Smooth muscle cell (in vitro differentiated cells): ENCODE measurements around the gene OSM. TPM values are rescaled to one million over a fixed set of nuclear protein-coding genes. Genes with fewer than 3 reads are reported as not detected.
A peak's percentile ranks its signal among the peaks of the same experiment; 100 is the strongest.

ENCODE experiments used
- DNase-seq: peaks from one replicate; lab custom pipeline; 2025; ENCODE audit not compliant: unreplicated experiment; lab: John Stamatoyannopoulos, UW
- H2AFZ ChIP-seq: fragments of 200-600 bp; sonication (generic); 2 replicates; pipeline ENCODE4 v1.6.0; 2016; ENCODE audit warnings: antibody characterized with exemption, low read depth, mild to moderate bottlenecking
- H3F3A ChIP-seq: fragments of 200-600 bp; sonication (generic); 2 replicates; pipeline ENCODE4 v1.6.0; 2017; ENCODE audit warnings: antibody characterized with exemption, low read depth
- H3K27ac ChIP-seq: fragments of 200-600 bp; sonication (generic); 2 replicates; pipeline ENCODE4 v1.5.1; 2016; ENCODE audit warnings: low read depth, mild to moderate bottlenecking
- H3K27me3 ChIP-seq: fragments of 200-600 bp; sonication (generic); 2 replicates; pipeline ENCODE4 v1.6.1; 2016; ENCODE audit warnings: low read depth, mild to moderate bottlenecking
- H3K36me3 ChIP-seq: fragments of 200-600 bp; sonication (generic); 2 replicates; pipeline ENCODE4 v1.5.1; 2016; ENCODE audit warnings: low read depth
- H3K4me1 ChIP-seq: fragments of 200-600 bp; sonication (generic); 2 replicates; pipeline ENCODE4 v1.5.1; 2016; ENCODE audit warnings: low read depth
- H3K4me2 ChIP-seq: fragments of 200-600 bp; sonication (generic); 2 replicates; pipeline ENCODE4 v1.6.0; 2016; ENCODE audit warnings: mild to moderate bottlenecking
- H3K4me3 ChIP-seq: fragments of 200-600 bp; sonication (generic); 2 replicates; pipeline ENCODE4 v1.5.1; 2016; ENCODE audit warnings: mild to moderate bottlenecking
- H3K79me2 ChIP-seq: fragments of 200-600 bp; sonication (generic); 2 replicates; pipeline ENCODE4 v1.6.0; 2016; ENCODE audit warnings: low read depth, mild to moderate bottlenecking
- H3K9ac ChIP-seq: fragments of 200-600 bp; sonication (generic); 2 replicates; pipeline ENCODE4 v1.6.0; 2016; ENCODE audit warnings: low read depth
- H3K9me3 ChIP-seq: fragments of 200-600 bp; sonication (generic); replicated peaks from 2 replicates; pipeline ENCODE4 v1.5.1; 2016; ENCODE audit warnings: low read depth
- H4K20me1 ChIP-seq: fragments of 200-600 bp; sonication (generic); 2 replicates; pipeline ENCODE4 v1.6.0; 2016; ENCODE audit warnings: low read depth
- CTCF ChIP-seq: fragments of 200-600 bp; sonication (generic); IDR thresholded peaks from 2 replicates; pipeline ENCODE4 v1.5.1; 2017; ENCODE audit warnings: borderline replicate concordance, mild to moderate bottlenecking, antibody characterized with exemption; ENCODE audit not compliant: insufficient read depth, poor library complexity, severe bottlenecking
- WGBS: methylation state at CpG from one replicate; pipeline ENCODE4 v1.1.7; 2016; ENCODE audit warnings: low lambda C conversion rate; 5-methylcytosine and 5-hydroxymethylcytosine counted together
- polyA plus RNA-seq: library from polyadenylated mRNA; unstranded; fragments of >200 nt; fragmentation: Nextera tagmentation; extraction: Ambion mirVana; gene quantifications from 2 replicates; pipeline ENCODE4 v1.2.1, GENCODE V29; 2016
- total RNA-seq: library from RNA; depleted of rRNA; stranded (reverse); fragments of >200 nt; gene quantifications from 2 replicates; pipeline ENCODE4 v1.2.3, GENCODE V29; 2014

Gene OSM
- total and polyA plus RNA-seq, 2 experiments from 2014 or later = 0.14 to 0.27 TPM

GRCh38 chr22:30282616-30283046 is 16.0 kb upstream of the OSM start:
- 86% methylated on average over 7 of the region's 7 CpGs for WGBS
- H3K9me3 ChIP-seq = no peaks in the 10 kb centered on the region
- no peak overlapping the region for H3K4me2 ChIP-seq
- H3K9ac ChIP-seq = no peak overlapping the region
- H2AFZ ChIP-seq = no peak overlapping the region
- no peaks in the 10 kb centered on the region for H3K36me3 ChIP-seq
- H3K4me3 ChIP-seq = no peak overlapping the region
- no peak for TF ChIP-seq CTCF
- DNase-seq = no peak
- peaks cover 3% of the 10 kb centered on the region for H3K4me1 ChIP-seq
- no peaks in the 10 kb centered on the region for H3K27me3 ChIP-seq
- no peak overlapping the region for H3K27ac ChIP-seq
- H4K20me1 ChIP-seq = peaks cover 6% of the 10 kb centered on the region
- H3K79me2 ChIP-seq = no peaks in the 10 kb centered on the region
- peaks cover 4% of the 10 kb centered on the region for H3F3A ChIP-seq

GRCh38 chr22:30280505-30280904 is 13.9 kb upstream of the OSM start:
- Histone ChIP-seq H3K4me1 (peaks cover 7% of the 10 kb centered on the region), H3F3A (peaks cover 4% of the 10 kb centered on the region), H2AFZ (no peak overlapping the region), H4K20me1 (no peaks in the 10 kb centered on the region), H3K9ac (no peak overlapping the region), H3K9me3 (no peaks in the 10 kb centered on the region), H3K36me3 (no peaks in the 10 kb centered on the region), H3K27ac (peak overlapping the region; percentile 70), H3K4me3 (no peak overlapping the region), H3K4me2 (peak overlapping the region; percentile 19), H3K79me2 (no peaks in the 10 kb centered on the region), H3K27me3 (no peaks in the 10 kb centered on the region)
- TF ChIP-seq CTCF = no peak
- 57% methylated on average over 8 of the region's 8 CpGs for WGBS
- no peak for DNase-seq

- WGBS = 82% methylated on average over 5 of the region's 5 CpGs
- Histone ChIP-seq H3K4me1 (peaks cover 7% of the 10 kb centered on the region), H3K4me3 (no peak overlapping the region), H3K9me3 (no peaks in the 10 kb centered on the region), H3K79me2 (no peaks in the 10 kb centered on the region), H3K27ac (peak overlapping the region; percentile 70), H3K36me3 (no peaks in the 10 kb centered on the region), H4K20me1 (no peaks in the 10 kb centered on the region), H3F3A (peaks cover 4% of the 10 kb centered on the region), H3K9ac (no peak overlapping the region), H3K4me2 (peak overlapping the region; percentile 19), H2AFZ (no peak overlapping the region), H3K27me3 (no peaks in the 10 kb centered on the region)
- no peak for DNase-seq
- TF ChIP-seq CTCF = no peak
Observed at GRCh38 chr22:30279932-30280331, 13.3 kb upstream of the OSM start.

- Histone ChIP-seq H3K36me3 (no peaks in the 10 kb centered on the region), H3K9ac (no peak overlapping the region), H3K27me3 (no peaks in the 10 kb centered on the region), H3F3A (peaks cover 4% of the 10 kb centered on the region), H4K20me1 (no peaks in the 10 kb centered on the region), H3K9me3 (no peaks in the 10 kb centered on the region), H3K4me1 (peaks cover 7% of the 10 kb centered on the region), H2AFZ (no peak overlapping the region), H3K4me2 (peak overlapping the region; percentile 41), H3K27ac (no peak overlapping the region), H3K4me3 (no peak overlapping the region), H3K79me2 (no peaks in the 10 kb centered on the region)
- DNase-seq = no peak
- no peak for TF ChIP-seq CTCF
- WGBS = 53% methylated on average over 16 of the region's 16 CpGs
Observed at GRCh38 chr22:30279046-30279788, 12.6 kb upstream of the OSM start.
